Measurements from ENCODE around the gene GOLGB1.

GOLGB1 gene

DNA sequence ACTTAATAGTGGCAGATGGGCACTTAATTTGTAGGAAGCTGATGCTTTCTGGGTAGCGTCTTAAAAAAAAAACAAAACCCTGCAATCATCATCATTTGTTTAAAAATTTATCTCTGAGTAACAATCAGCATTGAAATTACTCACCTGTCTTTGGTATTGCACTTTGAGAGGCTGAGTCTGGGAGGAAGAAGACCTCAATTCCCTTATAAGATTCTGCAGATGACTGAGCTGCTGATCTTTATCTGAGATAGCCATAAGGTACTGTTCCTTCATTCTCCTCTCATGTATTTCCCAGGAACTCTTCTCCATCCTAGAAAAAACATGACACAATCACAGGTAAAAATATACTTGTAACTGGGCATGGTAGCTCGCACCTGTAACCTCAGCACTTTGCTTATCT is 72.4 kb downstream of the GOLGB1 start:
- DNase-seq, result no peak

- DNase-seq, result no peak
Measured at GRCh38 chr3:121670676-121671075, 78.9 kb downstream of the GOLGB1 start.

GRCh38 chr3:121667333-121667732 is 82.2 kb downstream of the GOLGB1 start:
- no peak for DNase-seq

DNA sequence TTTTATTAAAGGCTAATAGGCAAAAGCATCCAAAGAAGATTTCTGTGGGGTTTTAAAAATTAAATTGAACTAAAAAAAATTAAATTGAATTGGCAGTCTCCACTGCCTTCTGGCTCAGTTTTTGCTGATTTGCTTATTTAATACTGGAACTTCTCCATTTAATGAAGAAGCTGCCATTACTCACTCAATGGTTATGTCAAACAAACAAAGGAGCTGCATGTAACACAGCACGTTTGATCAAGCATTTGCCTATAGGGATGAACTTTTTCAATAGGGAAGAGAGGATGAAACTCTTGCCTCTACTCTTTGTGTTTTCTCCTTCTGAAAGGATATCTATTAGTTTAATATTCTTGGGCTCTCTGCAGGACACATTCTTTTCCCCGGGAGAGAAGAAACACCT is 84.1 kb downstream of the GOLGB1 start:
- DNase-seq, result no peak

GRCh38 chr3:121663171-121663847 is 86.2 kb downstream of the GOLGB1 start:
- no peak for DNase-seq

DNA sequence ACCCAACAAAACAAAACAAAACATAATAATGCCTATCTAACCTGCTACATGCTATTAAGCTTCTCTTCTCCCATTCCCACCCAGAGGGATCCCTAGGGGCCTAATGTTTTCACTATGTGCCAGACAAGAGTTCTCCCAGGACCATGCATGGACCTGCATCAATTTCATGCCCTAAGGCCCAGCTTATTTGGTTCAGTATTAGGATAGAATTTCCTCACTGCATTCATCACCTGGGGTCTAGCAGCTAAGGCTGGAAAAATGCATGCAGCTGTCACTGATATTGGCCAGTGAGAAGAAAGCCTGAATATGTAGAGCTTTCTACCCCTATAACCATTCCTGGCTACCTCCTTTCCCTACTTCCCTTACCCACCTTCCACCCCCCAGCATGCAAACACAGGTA is 86.8 kb downstream of the GOLGB1 start:
- no peak for DNase-seq

DNA sequence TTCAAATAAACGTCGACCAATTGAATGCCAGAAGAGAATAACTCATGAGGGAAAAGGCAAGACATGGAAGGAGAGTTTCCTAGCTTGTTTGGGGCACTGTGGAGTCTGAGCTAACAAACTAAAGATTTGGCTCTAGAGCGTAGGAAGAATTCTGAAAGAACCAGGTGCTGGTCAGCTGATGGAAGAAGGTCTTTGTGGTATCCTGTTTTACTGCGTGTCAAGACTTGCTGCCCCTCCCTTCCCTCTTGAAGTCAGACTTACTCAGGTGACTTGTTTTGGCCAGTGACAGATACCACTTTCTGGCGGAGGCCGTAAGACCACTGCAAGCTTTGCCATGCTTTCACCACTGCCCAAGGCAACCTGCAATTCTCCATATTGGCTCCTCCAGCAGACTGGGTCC is 88.2 kb downstream of the GOLGB1 start:
- no peak for DNase-seq

DNA sequence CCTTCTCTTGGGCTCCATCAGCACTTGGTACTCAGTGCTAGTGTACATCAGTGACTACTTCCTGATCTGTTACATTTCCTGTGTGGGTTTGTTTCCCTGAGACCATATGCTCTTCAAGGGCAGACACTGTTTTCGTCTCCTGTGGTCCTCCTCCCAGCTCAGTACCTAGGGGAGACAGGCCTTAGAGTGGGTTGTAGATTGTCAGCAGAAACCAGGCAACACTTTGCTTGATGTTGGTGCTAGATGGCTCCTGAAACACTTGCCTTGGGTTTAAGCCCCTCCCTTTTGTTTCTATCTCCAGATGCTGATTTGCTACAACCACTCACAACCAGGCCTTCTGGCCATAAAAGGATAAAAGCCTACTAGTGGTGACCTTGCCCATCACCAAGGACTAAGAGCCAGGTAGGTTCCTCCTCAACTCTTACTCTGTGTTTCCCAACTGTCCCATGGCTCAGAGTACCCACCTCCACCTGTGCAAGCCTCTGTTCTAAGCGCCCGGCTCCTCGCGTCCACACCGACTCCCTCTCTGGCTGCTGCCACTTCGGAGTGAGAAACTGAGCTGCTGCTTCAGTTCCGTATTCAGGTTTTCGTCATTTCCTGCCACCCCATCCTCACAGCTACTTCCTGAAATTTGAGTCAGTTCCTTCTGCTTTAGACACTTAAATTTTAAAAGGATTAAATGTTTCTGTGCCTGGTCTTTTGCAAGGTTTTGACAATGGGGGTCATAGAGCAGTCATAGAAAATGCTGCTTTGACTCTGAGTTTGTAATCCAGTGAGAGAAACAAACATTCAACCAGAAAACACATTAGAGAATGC is 89.0 kb downstream of the GOLGB1 start, which contains the start of gene HCLS1:
HCLS1 (minus strand) TSS at position 548 of the 816 bp plus-strand sequence. CDS start 2,556 bp downstream, outside the sequence.
- no peak for DNase-seq

- DNase-seq, result no peak
Measured at GRCh38 chr3:121659586-121659985, 90.0 kb downstream of the GOLGB1 start.

DNA sequence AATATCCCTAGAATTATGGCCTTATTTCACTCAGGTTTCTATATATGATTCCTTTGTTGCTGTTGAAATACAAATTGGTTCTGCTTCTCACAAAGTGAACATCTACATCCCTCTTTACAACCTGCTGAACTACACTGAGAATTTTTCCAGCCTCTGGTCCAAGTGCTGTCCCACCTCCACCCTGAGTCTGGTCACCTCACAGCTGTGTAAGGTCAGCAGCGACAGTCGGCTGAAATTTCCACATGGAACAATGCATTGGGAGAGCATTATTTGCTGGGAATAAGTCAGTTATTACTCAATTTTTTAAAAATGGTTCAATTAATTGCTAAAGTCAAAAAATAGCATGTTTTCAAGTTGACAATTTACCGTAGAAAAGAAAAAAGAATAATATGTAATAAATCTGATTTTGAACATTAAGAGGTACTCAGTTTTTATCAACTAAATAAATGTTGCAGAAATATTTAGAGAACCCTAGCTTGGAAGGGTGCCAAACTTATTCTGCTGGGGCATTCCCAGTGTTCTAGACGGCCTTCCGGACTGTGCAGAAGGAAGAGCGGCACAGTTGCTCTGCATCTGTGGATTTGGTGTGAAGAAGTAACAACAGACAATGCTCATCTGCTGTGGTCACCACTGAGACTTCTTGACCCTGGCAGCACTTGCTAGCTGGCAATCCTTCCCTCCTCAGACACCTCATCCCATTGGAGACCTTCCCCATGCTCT is 90.7 kb downstream of the GOLGB1 start:
- no peak for DNase-seq

GRCh38 chr3:121654493-121655385 is 94.8 kb downstream of the GOLGB1 start:
- DNase-seq, result no peak

DNA sequence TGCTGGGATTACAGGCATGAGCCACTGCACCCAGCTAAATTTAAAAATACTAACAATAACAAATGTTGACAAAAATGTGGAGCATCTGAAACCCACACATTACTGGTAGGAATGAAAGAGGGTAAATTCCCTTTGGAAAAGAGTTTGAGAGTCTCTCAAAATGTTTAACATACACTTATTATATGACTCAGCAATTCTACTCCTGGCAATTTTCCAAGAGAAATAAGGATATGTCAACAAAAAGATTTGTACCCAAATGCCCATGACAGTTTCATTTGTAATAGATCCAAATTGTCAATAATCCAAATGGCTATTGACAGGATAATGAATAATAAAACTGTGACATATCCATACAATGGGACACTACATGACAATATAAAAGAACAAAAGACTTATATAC is 97.9 kb downstream of the GOLGB1 start:
- DNase-seq, result no peak

GRCh38 chr3:121649645-121650044 is 99.9 kb downstream of the GOLGB1 start:
- no peak for DNase-seq

GRCh38 chr3:121648219-121648958 is 101.2 kb downstream of the GOLGB1 start:
- no peak for DNase-seq

GRCh38 chr3:121645054-121645453 is 104.5 kb downstream of the GOLGB1 start:
- DNase-seq, result no peak

DNA sequence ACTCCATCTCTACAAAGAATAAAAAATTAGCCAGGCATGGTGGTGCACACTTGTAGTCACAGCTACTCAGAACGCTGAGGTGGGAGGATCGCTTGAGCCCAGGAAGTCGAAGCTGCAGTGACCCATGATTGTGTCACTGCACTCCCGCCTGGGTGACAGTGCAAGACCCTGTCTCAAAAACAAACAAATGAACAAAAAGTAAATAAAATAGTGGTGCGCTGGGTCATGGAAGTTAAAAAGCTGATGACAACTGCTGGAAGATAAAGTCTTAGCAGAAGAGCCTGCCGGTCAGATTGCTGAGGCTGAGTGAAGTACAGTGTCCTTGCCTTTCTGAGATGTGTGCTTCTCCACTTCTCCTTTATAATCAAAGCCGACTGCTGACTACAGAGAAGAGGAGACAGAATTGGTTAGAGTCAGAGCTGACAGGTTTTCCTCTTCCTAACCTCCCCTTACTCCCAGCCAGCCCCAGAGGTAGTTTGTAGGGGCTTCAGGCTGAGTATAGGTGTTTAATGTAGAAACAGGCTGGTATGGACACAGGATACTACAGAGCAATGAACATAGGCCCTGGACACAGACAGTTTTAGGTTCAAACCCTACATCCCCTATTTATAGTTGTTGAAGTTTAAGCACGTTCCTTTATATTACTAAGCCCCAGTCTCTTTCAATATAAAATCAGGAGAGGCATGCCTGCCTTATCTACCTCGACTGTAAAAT is 106.8 kb downstream of the GOLGB1 start:
- no peak for DNase-seq

GRCh38 chr3:121641127-121641526 is 108.4 kb downstream of the GOLGB1 start:
- no peak for DNase-seq

DNA sequence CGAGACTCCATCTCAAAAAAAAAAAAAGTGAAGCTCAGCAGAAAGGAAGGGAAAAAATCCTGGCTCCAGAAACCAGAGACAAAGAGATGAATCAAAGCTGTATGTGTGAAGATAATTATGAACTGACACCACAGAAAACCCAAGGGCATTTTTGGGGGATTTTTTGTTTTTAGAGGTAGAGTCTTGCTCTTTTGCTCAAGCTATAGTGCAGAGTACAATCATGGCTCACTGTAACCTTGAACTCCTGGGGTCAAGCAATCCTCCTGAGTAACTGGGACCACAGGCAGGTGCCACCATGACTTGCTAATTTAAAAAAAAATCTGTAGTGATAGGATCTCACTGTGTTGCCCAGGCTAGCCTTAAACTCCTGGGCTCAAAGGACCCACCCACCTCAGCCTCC is 111.6 kb downstream of the GOLGB1 start:
- DNase-seq, result no peak

GRCh38 chr3:121630355-121630754 is 119.2 kb downstream of the GOLGB1 start:
- no peak for DNase-seq

DNA sequence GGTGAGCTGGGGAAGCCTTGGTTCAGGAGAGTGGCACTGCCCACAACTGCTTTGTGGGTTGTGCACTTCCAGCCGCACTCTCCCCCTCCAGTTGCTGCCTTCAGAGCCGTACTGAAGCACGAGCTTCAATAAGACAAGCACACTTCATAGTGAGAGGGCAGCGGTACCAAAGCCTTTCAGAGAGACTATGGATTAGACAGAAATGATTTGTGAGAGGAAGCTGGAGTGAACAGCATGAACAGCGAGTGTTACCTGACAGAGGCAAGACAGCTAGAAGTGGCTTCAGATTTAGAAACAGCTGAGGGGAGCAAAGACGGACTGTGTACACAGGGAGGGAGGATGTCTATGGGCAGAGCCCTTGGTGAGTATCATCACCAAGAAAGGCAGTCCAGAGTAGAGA is 119.9 kb downstream of the GOLGB1 start:
- no peak for DNase-seq

DNA sequence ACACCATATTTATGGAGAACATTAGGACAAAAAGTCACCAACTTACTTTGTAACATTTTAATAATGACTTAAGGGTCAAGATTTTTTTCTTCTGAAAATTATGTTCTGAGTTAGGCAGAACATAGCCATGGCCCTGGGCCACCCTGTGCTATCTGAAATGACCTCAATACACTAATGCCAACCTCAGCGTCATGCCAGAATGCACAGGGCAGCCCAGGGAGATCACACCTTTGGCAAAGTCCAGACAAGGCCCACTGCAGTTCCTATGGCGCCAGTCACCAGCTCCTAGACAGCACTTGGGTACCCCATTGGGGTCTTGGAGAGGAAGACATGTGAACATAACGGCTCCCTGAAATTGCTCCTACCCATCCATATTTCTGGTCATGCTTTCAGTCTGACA is 121.9 kb downstream of the GOLGB1 start:
- DNase-seq, result no peak

Data from left hindlimb (tissue), 1 donor.